GM18907 (cell line): Measurements from ENCODE around the gene TBCD.

Source experiments
- ATAC-seq: cut with Tn5 transposase; IDR thresholded peaks from one replicate; pipeline ENCODE4 v1.9.1; 2021; ENCODE audit warnings: mild to moderate bottlenecking, moderate library complexity; ENCODE audit not compliant: unreplicated experiment

TBCD gene

DNA sequence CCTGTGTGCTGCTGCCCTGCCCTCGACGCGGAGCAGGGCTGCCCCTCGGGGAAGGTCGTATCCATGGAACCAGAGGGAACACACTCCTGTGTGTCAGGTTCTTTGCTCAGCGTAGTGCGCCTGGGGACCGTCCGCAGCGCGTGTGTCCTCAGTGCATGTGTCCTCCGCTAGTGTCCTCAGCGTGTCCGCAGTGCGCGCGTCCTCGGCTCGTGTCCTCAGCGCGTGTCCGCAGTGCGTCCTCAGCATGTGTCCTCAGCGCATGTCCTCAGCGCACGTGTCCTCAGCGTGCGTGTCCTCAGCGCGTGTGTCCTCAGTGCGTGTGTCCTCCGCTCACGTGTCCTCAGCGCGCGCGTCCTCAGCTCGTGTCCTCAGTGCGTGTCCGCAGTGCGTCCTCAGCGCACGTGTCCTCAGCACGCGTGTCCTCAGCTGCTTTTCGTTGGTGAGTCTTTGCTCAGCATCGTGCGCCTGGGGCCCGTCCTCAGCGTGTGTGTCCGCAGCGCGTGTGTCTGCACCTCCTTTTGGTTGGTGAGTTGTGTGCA lies 147.2 kb downstream of the TBCD start:
- no peak for ATAC-seq

DNA sequence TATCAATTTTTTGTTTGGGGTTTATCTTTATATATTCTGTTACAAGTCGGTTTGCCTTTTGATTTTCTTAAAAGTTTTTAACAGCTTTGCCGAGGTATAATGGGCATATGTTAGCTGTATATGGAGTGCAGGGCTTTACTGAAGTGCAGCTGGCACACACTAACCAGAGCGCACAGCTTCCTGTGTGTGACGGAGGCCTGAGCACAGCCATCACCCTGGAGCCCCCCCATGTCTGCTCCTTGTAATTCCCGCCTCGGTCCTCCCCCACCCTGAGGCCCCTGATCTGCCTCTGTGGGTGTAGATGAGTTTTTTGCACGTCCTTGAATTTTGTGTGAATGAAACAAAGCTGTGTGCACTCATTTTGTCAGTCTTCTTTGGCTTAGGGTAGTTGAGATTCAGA lies 148.1 kb downstream of the TBCD start:
- no peak for ATAC-seq

DNA sequence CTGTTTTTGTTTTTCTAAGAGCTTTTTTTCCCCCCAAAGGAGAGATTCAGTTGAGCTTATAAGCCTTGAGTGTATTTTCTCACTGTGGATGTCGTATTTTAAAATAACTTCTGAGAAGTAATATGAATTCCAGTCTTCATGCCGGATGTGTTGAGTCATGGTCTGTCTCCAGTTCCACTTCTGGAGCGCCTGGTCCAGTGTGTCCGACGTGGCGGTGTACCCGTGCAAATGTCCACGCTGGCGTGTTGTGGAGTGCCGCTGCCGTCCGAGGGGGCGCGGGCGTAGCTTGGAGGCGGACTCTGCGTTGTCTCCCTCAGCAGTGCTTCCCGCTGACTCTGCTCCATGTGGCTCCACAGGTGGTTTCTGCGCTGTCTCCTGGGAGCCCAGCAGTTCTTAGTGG lies 148.9 kb downstream of the TBCD start:
- no peak for ATAC-seq

DNA sequence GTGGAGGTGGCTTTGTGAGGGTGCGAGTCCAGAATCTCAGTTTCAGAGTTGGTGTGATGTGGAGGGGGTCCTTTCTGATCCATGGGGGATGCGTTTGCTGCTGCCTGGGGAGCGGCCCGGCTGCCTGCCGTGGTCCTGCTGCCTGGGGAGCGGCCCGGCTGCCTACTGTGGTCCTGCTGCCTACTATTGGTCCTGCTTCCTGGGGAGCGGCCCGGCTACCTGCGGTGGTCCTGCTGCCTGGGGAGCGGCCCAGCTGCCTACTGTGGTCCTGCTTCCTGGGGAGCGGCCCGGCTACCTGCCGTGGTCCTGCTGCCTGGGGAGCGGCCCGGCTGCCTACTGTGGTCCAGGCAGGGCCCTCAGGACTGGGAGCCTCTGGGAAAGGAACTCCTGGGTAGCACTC lies 149.5 kb downstream of the TBCD start:
- no peak for ATAC-seq

DNA sequence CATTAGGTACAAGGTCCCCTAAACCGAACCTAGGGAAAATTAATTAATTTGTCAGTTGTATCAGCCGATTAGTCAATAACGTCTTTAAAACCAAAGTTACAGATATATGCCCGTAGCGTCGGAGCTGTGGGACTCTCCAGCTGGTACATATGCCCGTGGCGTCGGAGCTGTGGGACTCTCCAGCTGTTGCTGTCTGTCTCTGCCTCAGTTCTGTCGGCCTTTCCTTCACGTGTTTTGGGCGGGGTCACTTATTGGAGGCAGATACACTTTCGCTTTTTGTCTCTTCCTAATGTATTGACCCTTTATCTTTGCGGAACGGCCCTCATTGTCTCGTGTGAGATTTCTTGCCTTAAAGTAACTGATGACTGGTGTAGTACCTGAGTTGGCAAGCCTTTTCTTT lies 150.0 kb downstream of the TBCD start:
- ATAC-seq = no peak

DNA sequence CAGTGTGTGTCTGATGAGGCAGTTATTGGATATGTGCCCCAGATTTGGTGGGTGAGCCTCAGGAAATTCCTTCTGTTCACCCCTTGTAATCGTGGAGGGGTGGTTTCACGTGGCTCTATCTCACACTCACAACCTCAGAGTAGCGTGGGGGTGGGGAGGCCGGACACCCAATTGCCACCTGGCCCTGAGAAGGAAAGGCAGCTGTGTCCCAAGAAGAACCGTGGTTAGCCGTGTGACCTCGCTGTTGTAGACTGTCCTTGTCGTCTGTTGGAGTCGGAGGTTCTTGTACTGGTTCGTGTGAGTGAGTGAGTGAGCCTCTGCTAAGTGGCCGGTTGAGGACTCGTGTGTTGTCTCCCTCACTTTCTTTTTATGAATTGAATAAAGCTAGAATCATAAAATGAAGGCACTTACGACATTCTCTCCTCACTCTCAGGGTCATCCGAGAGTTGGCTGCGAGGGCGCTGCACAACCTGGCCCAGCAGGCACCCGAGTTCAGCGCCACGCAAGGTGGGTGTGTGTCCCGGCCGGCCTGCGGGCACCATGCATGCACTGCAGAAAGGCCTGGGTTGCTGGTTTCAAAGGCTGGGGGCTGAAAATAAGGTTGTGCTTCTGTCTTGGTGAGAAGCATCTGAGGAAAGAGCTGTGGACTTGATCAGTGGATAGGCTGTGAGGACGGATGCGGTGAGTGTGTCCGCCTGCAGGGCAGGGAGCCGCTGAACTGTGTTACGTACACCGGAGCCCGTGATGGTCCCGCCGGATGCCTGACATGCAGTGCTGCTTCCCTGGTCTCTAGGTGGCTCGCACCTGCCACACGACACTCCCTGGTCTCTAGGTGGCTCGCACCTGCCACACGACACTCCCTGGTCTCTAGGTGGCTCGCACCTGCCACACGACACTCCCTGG lies 151.4 kb downstream of the TBCD start:
- no peak for ATAC-seq

DNA sequence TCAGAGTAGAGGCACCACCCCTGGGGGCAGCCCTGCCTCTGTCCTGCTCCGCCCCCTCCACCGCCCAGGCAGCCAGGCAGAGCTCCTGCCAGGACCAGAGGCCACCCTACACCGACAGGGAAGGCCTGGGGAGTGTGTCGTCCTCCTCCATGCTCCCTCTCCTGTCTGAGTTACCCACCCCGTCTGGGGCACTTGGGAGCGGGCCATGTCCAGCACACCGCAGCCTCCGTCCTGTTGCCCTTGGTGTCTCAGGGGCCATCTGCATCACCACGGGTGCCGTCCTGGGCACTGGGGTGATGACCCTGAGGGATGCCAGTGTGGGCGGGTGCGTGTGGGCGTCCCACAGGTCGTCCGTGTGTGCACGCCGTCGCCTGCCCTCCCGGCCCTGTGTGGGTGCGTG lies 153.3 kb downstream of the TBCD start:
- no peak for ATAC-seq

DNA sequence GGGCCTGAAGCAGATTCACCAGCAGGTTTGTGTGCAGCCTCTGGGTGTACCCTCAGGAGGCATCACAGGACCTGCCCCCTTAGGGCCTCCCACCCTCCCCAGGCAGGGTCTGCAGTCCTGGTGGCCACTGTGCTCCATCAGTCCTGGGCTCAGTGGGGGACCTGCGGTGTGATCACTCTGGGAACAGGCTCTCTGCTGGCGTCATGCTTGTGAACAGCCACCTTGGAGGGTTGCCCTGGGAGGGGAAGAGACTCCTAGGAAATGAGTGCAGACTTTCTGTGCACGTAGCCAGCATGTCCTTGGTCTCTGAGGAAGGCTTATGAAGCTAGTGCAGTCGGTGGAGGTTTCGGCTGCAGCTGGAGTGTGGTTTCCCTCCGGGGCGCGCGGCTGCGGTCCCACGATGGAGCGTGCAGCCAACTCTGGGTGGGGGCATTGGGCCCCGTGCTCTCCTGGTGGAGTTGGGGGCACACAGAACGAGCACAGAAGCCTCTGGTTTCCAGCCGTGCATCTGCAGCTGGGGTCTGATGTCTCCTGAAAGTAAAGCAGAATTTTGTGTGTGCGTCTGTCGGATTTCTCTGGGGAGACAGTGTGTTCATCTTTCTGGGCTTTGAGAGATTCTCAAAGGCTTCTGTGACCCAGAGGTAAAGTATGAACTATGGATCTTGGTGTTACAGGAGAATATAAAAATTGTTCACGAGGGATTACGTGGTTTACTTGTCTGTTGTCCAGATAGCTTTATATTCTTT lies 156.1 kb downstream of the TBCD start:
- no peak for ATAC-seq

DNA sequence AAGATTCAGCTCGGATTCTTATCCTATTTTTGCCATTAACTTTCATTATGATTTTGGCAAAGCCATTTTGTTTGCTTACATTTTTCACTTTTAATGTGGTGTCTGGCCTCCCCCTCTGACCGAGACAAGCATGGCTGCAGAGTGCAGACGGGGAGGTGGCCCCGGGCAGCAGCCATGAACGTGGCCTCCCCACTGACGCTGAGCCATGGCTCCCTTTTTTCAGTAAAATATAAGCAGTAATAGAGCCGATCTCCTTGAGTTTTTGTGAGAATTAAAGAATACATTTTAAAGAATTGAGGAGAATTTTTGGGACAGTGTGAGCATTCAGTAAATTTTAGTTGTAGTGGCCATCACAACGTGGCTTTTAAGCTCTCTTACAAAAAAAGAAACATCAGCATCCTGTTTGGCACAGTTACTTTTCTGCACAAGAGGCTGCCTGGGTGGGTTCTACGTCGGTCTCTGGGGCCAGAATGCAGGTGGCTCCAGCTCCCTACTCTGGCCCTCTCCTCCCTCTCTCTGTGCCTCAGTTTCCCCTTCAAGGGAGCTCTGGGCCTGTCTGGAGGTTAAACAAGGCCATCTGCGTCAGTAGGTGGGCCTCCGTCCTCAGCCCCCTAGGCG lies 156.8 kb downstream of the TBCD start:
- ATAC-seq = no peak

DNA sequence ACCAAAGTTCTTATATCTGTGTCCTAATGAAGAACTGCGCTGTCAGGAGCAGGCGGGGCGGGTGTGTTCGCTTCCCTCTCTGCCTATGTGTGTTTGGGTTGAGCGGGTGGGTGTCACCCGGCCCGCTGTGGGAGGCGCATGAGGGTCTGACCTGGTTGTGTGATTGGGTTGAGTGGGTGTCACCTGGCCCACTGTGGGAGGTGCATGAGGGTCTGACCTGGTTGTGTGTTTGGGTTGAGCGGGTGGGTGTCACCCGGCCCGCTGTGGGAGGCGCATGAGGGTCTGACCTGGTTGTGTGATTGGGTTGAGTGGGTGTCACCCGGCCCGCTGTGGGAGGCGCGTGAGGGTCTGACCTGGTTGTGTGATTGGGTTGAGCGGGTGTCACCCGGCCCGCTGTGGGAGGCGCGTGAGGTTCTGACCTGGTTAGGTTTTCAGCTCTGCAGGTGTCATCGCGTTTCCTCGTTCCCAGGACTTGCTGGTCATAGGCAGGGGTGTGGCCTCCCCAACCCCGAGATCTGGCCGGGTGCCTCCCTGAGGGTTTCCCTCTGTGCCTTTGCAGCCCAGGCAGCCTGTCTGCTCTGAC lies 157.5 kb downstream of the TBCD start:
- no peak for ATAC-seq

DNA sequence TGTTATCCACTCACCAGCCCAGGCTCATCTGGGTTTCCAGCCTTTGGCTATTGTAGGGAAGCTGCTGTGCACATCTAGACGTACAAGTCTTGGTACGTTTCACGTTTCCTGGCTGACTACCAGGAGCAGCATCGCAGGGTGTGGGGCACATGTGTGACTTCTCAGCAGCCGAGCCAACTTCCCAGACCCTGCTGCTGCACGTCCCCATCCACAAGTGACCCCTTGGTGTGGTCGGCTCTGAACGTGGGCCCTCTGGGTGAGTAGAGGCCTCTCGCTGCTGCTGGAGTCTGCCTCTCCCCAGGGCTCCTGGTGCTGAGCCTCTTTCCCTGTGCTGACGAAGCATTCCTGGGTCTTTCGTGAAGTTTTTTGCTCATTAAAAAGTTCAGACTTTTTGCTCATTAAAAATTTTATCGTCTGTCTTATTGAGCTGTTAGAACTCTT lies 158.2 kb downstream of the TBCD start:
- ATAC-seq = no peak

DNA sequence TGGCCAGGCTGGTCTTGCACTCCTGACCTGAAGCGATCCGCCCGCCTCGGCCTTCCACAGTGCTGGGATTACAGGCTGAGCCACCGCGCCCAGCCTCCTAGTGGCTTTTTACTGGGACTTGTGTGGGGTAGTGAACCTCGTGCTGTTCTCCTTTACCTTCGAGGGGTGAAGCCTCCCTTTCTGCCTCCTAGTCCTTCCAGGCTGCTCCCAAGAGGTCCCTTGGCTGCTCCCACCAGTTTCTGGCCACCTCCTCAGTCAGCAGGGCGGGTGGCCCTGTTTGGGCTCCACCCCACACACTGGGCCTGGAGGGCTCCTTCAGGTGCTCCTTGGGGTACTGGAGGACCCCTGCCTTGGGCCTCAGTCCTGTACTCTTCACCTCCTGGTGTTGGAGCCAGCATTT lies 158.9 kb downstream of the TBCD start:
- no peak for ATAC-seq

DNA sequence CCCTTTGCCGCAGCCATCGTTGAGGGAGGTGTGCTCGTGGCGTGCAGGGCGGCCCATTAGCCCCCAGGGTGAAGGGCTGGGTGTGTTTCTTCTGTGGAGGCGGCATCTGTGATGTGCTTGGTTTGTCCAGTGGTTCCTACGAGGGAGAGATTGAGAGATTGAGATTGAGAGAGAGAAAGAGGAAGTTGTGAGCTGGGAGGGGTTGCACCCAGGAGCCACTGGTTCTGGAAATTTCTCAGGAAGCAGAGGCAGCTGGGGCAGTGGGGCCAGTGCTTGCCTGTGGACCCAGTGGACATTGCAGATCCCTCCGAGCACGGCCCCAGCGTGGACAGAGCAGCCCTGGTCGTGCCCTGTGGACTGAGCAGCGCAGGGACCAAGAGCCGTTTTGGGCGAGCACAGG lies 160.0 kb downstream of the TBCD start:
- no peak for ATAC-seq

DNA sequence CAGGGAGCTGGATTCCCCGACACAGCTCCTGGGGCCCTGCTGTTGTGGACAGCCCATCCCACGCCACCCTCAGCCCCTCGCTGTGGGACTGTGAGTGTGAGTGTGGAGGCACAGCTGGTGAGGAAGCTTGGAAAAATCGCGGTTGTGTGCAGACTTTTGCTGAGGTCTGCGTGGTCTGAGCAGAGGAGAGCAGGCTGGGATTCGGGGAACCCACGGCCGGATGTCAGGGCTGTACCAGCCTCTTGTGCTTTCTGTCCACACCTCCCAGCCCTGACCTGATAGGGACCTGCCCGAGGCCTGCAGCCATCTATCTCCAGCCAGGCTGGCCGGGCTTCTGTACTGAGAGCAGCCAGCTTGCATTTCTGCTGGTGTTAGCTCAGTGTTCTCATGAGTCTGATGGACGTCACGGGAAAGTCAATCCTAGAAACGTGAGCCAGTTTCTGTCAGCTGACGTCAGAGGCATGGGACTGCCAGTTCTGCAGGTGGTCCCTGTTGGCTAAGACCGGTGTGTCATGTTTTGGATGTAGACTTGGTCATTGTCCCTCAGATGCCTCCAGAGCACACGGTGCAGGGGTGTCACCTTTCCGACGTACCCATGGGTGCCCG lies 160.7 kb downstream of the TBCD start:
- no peak for ATAC-seq

DNA sequence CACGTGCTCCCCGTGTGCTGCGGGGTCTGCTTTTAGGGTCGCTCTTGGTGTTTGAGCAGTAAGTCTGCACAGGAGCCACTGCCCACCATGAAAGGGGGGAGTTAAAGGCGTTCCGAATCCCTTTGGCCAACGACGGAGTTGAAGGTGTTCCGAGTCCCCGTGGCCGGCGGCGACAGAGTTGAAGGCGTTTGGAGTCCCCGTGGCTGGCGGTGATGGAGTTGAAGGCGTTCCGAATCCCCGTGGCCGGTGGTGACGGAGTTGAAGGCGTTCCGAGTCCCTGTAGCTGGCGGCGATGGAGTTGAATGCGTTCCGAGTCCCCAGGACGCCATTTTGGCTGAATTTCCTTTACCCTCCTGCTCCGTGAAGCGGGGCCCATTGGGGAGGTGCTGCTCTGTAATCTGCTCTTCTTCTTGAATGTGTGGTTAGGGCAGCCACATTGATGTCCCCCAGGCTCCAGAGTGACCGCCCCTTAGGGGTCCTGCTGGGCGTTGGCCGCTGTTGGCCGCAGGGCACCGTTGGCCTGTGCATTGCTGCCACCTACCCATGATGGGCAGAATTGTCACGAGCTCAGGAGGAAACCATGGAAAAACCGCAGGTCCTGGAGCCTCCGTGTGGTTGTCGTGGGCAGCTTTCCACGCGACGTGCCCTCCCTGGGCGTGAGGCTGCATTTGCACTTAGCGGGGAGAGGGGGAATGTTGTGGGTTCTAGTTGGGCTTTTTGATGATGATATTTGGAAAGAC lies 161.6 kb downstream of the TBCD start:
- ATAC-seq = no peak

DNA sequence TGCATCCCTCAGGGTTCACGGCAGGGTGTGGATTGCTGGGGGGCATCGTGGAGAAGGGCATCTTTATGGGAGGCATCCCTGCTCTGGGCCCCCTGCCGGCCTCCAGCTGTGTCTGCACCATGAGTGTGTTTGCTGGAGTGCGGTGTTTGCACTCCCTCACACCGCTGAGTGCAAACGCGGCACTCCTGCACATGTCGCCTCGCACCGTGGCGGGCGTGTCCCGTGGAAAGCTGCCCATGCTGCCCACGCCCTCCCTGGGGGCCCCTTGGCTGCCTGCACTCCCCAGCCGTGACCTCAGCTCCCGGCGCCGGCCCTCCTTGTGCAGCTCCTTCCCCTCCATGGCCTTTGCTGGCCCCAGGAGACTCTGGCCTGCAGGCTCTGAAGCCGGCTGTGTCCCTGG lies 162.5 kb downstream of the TBCD start:
- no peak for ATAC-seq

DNA sequence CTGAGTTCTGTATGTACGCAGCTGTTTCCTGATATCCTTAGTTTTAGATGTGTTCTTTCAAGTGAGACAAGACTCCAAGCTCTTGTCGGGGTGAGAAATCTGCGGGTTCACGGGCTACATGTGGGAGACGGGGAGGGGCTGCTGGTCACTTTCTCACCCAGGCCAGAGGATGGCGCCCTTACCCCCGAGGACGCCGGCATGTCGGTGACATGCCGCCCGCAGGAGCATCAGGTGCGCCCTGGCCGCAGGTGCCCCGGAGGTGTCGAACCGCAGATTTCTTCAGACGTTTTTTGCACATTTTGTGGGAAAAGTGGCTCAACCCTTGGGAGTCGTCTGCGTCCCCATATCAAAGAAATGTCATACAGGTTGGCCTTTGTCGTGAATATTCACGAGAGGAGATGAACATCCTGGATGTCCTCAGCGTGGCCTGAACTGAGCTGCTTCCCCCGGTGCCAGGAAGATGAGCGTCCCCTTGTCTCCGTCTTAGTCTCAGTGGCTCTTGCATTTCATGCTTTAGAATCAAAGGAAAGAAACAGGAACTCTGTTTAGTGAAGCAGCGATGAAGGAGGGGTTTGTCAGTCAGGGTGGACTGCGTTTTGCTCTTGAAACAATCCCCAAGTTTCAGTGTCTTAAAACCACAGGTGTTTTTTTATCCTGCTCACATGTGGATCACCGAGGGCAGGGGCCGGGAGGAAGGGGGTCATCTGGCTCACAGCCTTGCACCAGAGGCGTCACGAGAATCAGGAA lies 163.3 kb downstream of the TBCD start:
- ATAC-seq = no peak

DNA sequence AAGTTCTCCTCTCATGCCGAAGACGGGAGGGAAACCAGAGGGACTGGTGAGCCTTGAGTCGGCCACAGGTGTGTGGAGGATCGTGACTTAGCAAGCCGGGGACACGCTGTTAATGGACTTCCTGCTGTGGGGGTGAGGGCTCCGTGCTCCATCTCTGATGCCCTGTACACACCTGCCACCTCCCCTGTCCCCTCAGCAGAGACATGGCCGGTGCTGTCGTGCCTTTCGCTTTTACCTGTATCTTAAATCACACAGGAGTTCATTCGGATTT lies 163.8 kb downstream of the TBCD start:
- no peak for ATAC-seq

DNA sequence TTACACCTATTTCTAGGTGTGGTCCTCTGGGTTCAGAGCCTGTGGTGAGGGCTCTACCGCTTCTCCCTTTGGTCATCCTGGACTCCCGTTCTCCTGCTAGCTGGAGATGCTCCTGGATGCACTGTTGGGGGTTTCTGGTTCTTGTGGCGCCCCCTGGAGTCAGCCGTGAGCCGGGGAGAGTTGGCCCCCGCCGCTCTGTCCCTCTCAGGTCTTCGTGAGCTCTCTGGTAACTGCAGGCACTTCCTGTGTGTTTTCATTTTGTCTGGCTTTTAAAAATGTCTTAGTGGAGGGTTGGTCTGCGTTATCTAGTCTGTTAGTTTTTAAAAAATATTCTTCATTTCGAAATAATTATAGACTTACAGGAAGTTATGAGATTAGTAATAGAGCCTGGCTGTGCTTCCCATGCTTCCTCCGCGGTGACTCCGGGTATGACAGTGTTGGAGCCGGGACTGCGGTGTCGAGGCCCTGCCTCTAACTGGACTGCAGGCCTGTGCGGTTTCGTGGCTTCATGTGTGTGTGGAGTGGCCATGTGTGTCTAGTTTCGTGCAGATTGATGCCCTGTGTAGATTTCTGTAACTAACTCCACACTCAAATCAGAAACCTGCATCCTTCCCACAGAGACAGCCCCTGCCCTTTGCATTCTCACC lies 166.0 kb downstream of the TBCD start:
- no peak for ATAC-seq
